ENCODE measurements around the gene AMN. TPM values are rescaled to one million over a fixed set of nuclear protein-coding genes. Genes with fewer than 3 reads are reported as not detected.

Gene AMN
- total RNA-seq, 1 experiment from 2014 or later = 21.8 TPM

GRCh38 chr14:102902086-102902485 lies 20.4 kb upstream of the AMN start:
- Histone ChIP-seq H3K4me1 (replicated peaks; ENCODE audit: insufficient read depth) (no peaks in the 10 kb centered on the region), H3K79me2 (ENCODE audit: low read depth) (no peaks in the 10 kb centered on the region), H3K27ac (no peak overlapping the region), H3K4me2 (no peak overlapping the region), H3K9me2 (ENCODE audit: insufficient read depth) (no peaks in the 10 kb centered on the region), H2AFZ (no peak overlapping the region), H3K27me3 (ENCODE audit: insufficient read depth, low read depth) (no peaks in the 10 kb centered on the region), H3F3A (ENCODE audit: insufficient read depth, low read depth) (peaks cover 6% of the 10 kb centered on the region; the same call in 1 of the 2 replicates), H3K9me3 (ENCODE audit: insufficient read depth, low read depth) (no peaks in the 10 kb centered on the region), H4K20me1 (ENCODE audit: insufficient read depth) (no peaks in the 10 kb centered on the region), H3K36me3 (ENCODE audit: low read depth) (0 out of 2 replicates have a peak, but pooled peaks cover 9% of the 10 kb centered on the region), H3K4me3 (no peak overlapping the region)
- ChIA-PET POLR2A (ENCODE audit: unreplicated experiment) (no interaction called here), CTCF (interaction anchor here (0.6 kb wide), 1 partner anchor 378 kb away, joined by 3 read pairs; no protein-coding TSS in a partner anchor)
- no peak for DNase-seq
- TF ChIP-seq CTCF (conservative IDR thresholded peaks at IDR 0.05) (no peak), EZH2 (IDR thresholded peaks at IDR 0.05; ENCODE audit: low read depth) (no peak)
- no TSS peak for BruUV-seq (replicated peaks)
- intact Hi-C loops (cut with micrococcal nuclease; ENCODE audit: unreplicated experiment) = no loop called here

GRCh38 chr14:102902523-102903247 lies 19.8 kb upstream of the AMN start:
- 0 out of 2 replicates have a peak, but pooled peaks cover 9% of the 10 kb centered on the region for H3K36me3 ChIP-seq (ENCODE audit: low read depth)
- peaks cover 5% of the 10 kb centered on the region; the same call in 1 of the 2 replicates for H3F3A ChIP-seq (ENCODE audit: insufficient read depth, low read depth)
- CTCF ChIA-PET = no interaction called here

GRCh38 chr14:102903248-102903888 lies 19.1 kb upstream of the AMN start:
- TF ChIP-seq CTCF (conservative IDR thresholded peaks at IDR 0.05) = no peak
- no peak for TF ChIP-seq EZH2 (IDR thresholded peaks at IDR 0.05; ENCODE audit: low read depth)
- H3K4me3 ChIP-seq = no peak overlapping the region
- POLR2A ChIA-PET (ENCODE audit: unreplicated experiment) = no interaction called here
- no TSS peak for BruUV-seq (replicated peaks)
- H3K4me2 ChIP-seq = no peak overlapping the region
- CTCF ChIA-PET = no interaction called here
- 0 out of 2 replicates have a peak, but pooled peaks cover 9% of the 10 kb centered on the region for H3K36me3 ChIP-seq (ENCODE audit: low read depth)
- H2AFZ ChIP-seq = no peak overlapping the region
- H3K4me1 ChIP-seq (replicated peaks; ENCODE audit: insufficient read depth) = no peaks in the 10 kb centered on the region
- intact Hi-C loops (cut with micrococcal nuclease; ENCODE audit: unreplicated experiment) = no loop called here
- H3F3A ChIP-seq (ENCODE audit: insufficient read depth, low read depth) = peaks cover 4% of the 10 kb centered on the region; the same call in 1 of the 2 replicates
- no peak for DNase-seq
- no peaks in the 10 kb centered on the region for H4K20me1 ChIP-seq (ENCODE audit: insufficient read depth)
- no peaks in the 10 kb centered on the region for H3K9me2 ChIP-seq (ENCODE audit: insufficient read depth)
- H3K9me3 ChIP-seq (ENCODE audit: insufficient read depth, low read depth) = no peaks in the 10 kb centered on the region
- no peaks in the 10 kb centered on the region for H3K79me2 ChIP-seq (ENCODE audit: low read depth)
- H3K27ac ChIP-seq = no peak overlapping the region
- H3K27me3 ChIP-seq (ENCODE audit: insufficient read depth, low read depth) = no peaks in the 10 kb centered on the region

More at GRCh38 chr14:102902523-102903247, 19.8 kb upstream of the AMN start:
- intact Hi-C loops (cut with micrococcal nuclease; ENCODE audit: unreplicated experiment) = no loop called here
- H3K27ac ChIP-seq = no peak overlapping the region
- POLR2A ChIA-PET (ENCODE audit: unreplicated experiment) = no interaction called here
- TF ChIP-seq EZH2 (IDR thresholded peaks at IDR 0.05; ENCODE audit: low read depth) (no peak), CTCF (conservative IDR thresholded peaks at IDR 0.05) (no peak)
- H3K4me3 ChIP-seq = no peak overlapping the region
- no peaks in the 10 kb centered on the region for H4K20me1 ChIP-seq (ENCODE audit: insufficient read depth)
- DNase-seq = no peak
- BruUV-seq (replicated peaks) = no TSS peak
- no peaks in the 10 kb centered on the region for H3K9me2 ChIP-seq (ENCODE audit: insufficient read depth)
- H3K4me2 ChIP-seq = no peak overlapping the region
- no peaks in the 10 kb centered on the region for H3K27me3 ChIP-seq (ENCODE audit: insufficient read depth, low read depth)
- H3K9me3 ChIP-seq (ENCODE audit: insufficient read depth, low read depth) = no peaks in the 10 kb centered on the region
- no peak overlapping the region for H2AFZ ChIP-seq
- no peaks in the 10 kb centered on the region for H3K4me1 ChIP-seq (replicated peaks; ENCODE audit: insufficient read depth)
- no peaks in the 10 kb centered on the region for H3K79me2 ChIP-seq (ENCODE audit: low read depth)
